Measurements from ENCODE around the gene STK24.

DNA sequence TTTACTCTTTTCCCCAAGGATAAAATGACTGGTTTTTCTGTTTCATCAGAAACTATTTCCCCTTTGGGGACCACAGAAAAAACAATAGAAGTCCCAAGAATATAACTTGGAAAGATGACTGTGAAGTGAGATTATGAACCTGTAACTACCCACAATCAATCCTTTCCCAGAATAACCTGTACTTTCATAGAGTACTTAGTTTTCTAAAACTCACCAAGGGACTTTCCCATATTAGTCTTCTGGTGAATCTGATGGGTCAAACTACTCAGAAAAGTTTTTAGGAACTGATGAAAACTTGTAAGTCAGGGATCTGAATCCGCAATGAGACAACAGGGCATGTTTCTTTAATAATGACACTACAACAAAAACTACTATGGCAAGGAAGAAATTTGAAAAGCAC is 62.6 kb downstream of the STK24 start:
- TF ChIP-seq, protein P1, sequence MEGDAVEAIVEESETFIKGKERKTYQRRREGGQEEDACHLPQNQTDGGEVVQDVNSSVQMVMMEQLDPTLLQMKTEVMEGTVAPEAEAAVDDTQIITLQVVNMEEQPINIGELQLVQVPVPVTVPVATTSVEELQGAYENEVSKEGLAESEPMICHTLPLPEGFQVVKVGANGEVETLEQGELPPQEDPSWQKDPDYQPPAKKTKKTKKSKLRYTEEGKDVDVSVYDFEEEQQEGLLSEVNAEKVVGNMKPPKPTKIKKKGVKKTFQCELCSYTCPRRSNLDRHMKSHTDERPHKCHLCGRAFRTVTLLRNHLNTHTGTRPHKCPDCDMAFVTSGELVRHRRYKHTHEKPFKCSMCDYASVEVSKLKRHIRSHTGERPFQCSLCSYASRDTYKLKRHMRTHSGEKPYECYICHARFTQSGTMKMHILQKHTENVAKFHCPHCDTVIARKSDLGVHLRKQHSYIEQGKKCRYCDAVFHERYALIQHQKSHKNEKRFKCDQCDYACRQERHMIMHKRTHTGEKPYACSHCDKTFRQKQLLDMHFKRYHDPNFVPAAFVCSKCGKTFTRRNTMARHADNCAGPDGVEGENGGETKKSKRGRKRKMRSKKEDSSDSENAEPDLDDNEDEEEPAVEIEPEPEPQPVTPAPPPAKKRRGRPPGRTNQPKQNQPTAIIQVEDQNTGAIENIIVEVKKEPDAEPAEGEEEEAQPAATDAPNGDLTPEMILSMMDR (IDR thresholded peaks at IDR 0.05; ENCODE audit: low read depth, low read length), result no peak
- no peak for TF ChIP-seq EZH2phosphoT487 (IDR thresholded peaks at IDR 0.05; ENCODE audit: low read depth)

Data from OCI-LY3 (cell line).